Transverse colon (tissue), 4 donors: ENCODE data around the gene P2RX7. TPM values are rescaled to one million over a fixed set of nuclear protein-coding genes. Genes with fewer than 3 reads are reported as not detected.

ENCODE experiments used
- DNase-seq: peaks from one replicate; pipeline ENCODE4 v3.0.0-alpha.2; 2019
- H3K27ac ChIP-seq, 4 donors: fragments of 200-600 bp; sonication (generic); 2 replicates each; pipeline ENCODE4 v1.5.1; 2016 to 2018; ENCODE audit warnings: inconsistent platforms in 4 of 4
- H3K27me3 ChIP-seq: fragments of 200-600 bp; sonication (generic); 2 replicates; pipeline ENCODE4 v1.5.1; 2017; ENCODE audit warnings: inconsistent platforms
- H3K36me3 ChIP-seq, 4 donors: fragments of 200-600 bp; sonication (generic); 2 replicates each; pipeline ENCODE4 v1.5.1; 2017 to 2019; ENCODE audit warnings: inconsistent platforms in 4 of 4
- H3K4me1 ChIP-seq, 4 donors: fragments of 200-600 bp; sonication (generic); 2 replicates each; pipeline ENCODE4 v1.5.1; 2017 to 2020; ENCODE audit warnings: inconsistent platforms in 4 of 4
- H3K4me3 ChIP-seq, 4 donors: fragments of 200-600 bp; sonication (generic); 1 replicate in 1 of 4; 2 replicates in 3 of 4; pipeline versions ENCODE4 v1.5.1 to v1.6.1; 2017 to 2019; ENCODE audit warnings: inconsistent platforms in 4 of 4
- H3K9me3 ChIP-seq, 2 donors: fragments of 200-600 bp; sonication (generic); 2 replicates each; pipeline ENCODE4 v1.5.1; 2017 to 2019; ENCODE audit warnings: inconsistent platforms in 2 of 2
- EP300 ChIP-seq: sonication (generic); formaldehyde crosslinking; IDR thresholded peaks from one replicate; pipeline ENCODE4 v1.6.1; 2017; ENCODE audit warnings: antibody characterized with exemption, low read depth
- POLR2A ChIP-seq: fragments of 450-650 bp; IDR thresholded peaks from one replicate; pipeline ENCODE4 v1.6.1; 2016; ENCODE audit warnings: antibody characterized with exemption, mild to moderate bottlenecking, moderate library complexity
- POLR2AphosphoS5 ChIP-seq, 3 donors: sonication (generic); formaldehyde crosslinking; IDR thresholded peaks; one replicate each; pipeline ENCODE4 v1.6.1; 2016; ENCODE audit warnings: antibody characterized with exemption in 3 of 3
- WGBS, 2 donors: methylation state at CpG; one replicate each; pipeline ENCODE4 v1.1.5; 2018; ENCODE audit warnings: low coverage in 1 of 2; 5-methylcytosine and 5-hydroxymethylcytosine counted together
- in situ Hi-C, 4 donors: fragments of 200-750 bp; cut with MboI; loops; one replicate each; pipeline versions ENCODE4 v1.15.0 to v1.15.1; 2017; ENCODE audit warnings: low sequenced_read_pairs in 3 of 4, low pct_ligation_motif_present in 1 of 4, low pct_unique_long_range_greater_than_20kb in 1 of 4
- intact Hi-C: fragments of 100-400 bp; cut with DNase I; formaldehyde crosslinking; loops from one replicate; pipeline ENCODE4 v1.15.1; 2023; ENCODE audit warnings: low total_unique reads
- total RNA-seq, 4 donors: library from RNA; depleted of rRNA; stranded (reverse); fragments of >200 nt; gene quantifications; one replicate each; pipeline ENCODE4 v1.1.0, GENCODE V29; 2016
- TF ChIP-seq, protein P1 (sequence below), 5 experiments: fragments of 200-600 bp in 3 of 5; fragments of 450-650 bp in 2 of 5; sonication (generic) in 3 of 5; IDR thresholded peaks; 1 replicate in 2 of 5; 2 replicates in 3 of 5; pipeline ENCODE4 v1.5.1; 2016 to 2017; ENCODE audit warnings: antibody characterized with exemption in 5 of 5, inconsistent platforms in 3 of 5, mild to moderate bottlenecking in 2 of 5, moderate library complexity in 1 of 5

Gene P2RX7
- total RNA-seq, 4 donors from 2014 or later = 0.96 to 7.1 (median 5.1) TPM

DNA sequence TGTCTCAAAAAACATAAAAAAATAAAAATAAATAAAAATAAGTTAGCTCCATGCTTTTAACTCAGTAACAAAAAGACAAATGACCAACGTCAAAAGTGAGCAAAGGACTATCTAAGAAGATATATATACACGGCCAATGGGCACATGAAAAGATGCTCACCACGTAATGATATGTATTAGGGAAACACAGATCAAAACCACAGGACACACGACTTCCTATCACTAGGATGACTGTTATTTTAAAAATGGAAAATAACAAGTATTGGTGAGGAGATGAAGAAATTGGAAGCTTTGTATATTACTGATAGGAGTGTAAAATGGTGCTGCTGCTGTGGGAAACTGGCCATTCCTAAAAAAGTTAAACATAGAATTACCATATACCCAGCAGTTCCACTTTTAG, 20.2 kb upstream of the P2RX7 start:
- Histone ChIP-seq H3K4me3 (no peak overlapping the region), H3K27ac (no peak overlapping the region), H3K27me3 (no peaks in the 10 kb centered on the region), H3K9me3 (no peaks in the 10 kb centered on the region), H3K4me1 (peaks cover 0 to 13% (median 3%) of the 10 kb centered on the region in 4 donors), H3K36me3 (no peaks in the 10 kb centered on the region)
- in situ Hi-C loops = loop anchor here in 1 of 4 donors (10.0 kb wide), 1 partner anchor 112 kb away; no protein-coding TSS in a partner anchor
- intact Hi-C loops = no loop called here
- WGBS, 2 donors = 63 to 72% methylated on average over 3 to 4 of the region's 4 CpGs
- TF ChIP-seq POLR2AphosphoS5 (IDR thresholded peaks at IDR 0.05) (no peak), EP300 (no peak), POLR2A (no peak)
- TF ChIP-seq, protein P1, sequence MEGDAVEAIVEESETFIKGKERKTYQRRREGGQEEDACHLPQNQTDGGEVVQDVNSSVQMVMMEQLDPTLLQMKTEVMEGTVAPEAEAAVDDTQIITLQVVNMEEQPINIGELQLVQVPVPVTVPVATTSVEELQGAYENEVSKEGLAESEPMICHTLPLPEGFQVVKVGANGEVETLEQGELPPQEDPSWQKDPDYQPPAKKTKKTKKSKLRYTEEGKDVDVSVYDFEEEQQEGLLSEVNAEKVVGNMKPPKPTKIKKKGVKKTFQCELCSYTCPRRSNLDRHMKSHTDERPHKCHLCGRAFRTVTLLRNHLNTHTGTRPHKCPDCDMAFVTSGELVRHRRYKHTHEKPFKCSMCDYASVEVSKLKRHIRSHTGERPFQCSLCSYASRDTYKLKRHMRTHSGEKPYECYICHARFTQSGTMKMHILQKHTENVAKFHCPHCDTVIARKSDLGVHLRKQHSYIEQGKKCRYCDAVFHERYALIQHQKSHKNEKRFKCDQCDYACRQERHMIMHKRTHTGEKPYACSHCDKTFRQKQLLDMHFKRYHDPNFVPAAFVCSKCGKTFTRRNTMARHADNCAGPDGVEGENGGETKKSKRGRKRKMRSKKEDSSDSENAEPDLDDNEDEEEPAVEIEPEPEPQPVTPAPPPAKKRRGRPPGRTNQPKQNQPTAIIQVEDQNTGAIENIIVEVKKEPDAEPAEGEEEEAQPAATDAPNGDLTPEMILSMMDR (IDR thresholded peaks at IDR 0.05) = no peak
- DNase-seq = no peak

DNA sequence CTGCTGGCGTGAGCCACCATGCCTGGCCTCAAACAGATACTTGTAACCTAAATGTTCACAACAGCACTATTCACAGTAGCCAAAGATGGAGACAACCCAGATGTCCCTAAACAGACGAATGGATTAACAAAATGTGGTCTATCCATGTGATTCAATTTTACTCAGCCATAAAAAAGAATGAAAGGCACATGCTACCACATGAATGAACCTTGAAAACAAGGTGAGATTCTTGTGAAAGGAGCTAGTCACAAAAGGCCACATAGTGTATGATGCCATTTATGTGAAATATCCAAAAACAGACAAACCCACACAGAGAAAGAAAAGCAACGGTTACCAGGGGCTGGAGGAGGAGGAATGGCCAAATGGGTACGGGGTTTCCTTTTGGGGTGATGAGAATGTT, 19.6 kb upstream of the P2RX7 start:
- Histone ChIP-seq H3K27ac (no peak overlapping the region), H3K36me3 (no peaks in the 10 kb centered on the region), H3K4me3 (no peak overlapping the region), H3K4me1 (peaks cover 0 to 13% (median 3%) of the 10 kb centered on the region in 4 donors), H3K27me3 (no peaks in the 10 kb centered on the region), H3K9me3 (no peaks in the 10 kb centered on the region)
- in situ Hi-C loops (loop anchor here in 1 of 4 donors (10.0 kb wide), 1 partner anchor 112 kb away; no protein-coding TSS in a partner anchor), intact Hi-C loops (no loop called here)
- WGBS, 2 donors = 67 to 82% methylated on average over 3 to 4 of the region's 4 CpGs
- DNase-seq = no peak
- TF ChIP-seq EP300 = no peak
- TF ChIP-seq, protein P1 (IDR thresholded peaks at IDR 0.05) = no peak
- TF ChIP-seq POLR2A = no peak
- no peak for TF ChIP-seq POLR2AphosphoS5 (IDR thresholded peaks at IDR 0.05)

DNA sequence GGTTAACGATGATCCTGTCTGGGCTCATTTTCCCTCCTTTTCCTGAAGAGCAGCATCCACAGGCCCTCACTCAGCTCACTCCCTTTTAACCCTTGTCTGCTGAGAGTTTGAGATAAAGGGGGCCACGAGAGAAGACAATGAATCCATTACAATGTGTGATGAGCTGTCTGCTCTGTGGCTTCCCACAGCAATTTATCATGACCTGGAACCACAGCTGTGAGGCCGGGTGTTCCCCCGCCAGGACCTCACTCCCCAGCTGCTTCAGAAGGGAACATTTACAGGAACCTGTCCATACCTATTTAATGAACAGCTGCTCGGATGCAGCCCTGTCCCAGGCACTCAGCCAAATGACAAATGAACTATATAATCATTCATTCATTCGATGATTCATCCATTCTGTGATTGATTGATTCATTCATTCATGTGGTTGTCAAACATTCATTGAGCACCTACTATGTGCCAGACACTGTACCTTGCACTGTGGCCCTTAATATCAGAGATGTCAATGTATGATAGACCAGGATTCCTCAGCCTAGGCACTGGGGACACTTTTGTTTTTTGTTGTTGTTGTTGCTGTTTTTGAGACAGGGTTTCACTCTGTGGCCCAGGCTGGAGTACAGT, 18.5 kb upstream of the P2RX7 start:
- Histone ChIP-seq H3K27me3 (no peaks in the 10 kb centered on the region), H3K9me3 (no peaks in the 10 kb centered on the region), H3K36me3 (no peaks in the 10 kb centered on the region), H3K4me1 (peaks cover 0 to 5% (median under 1%) of the 10 kb centered on the region in 4 donors), H3K27ac (no peak overlapping the region), H3K4me3 (no peak overlapping the region)
- no peak for TF ChIP-seq POLR2A
- no peak for TF ChIP-seq POLR2AphosphoS5 (IDR thresholded peaks at IDR 0.05)
- no peak for TF ChIP-seq EP300
- TF ChIP-seq, protein P1 (IDR thresholded peaks at IDR 0.05) = no peak
- intact Hi-C loops (no loop called here), in situ Hi-C loops (loop anchor here in 1 of 4 donors (10.0 kb wide), 1 partner anchor 111 kb away; no protein-coding TSS in a partner anchor)
- no peak for DNase-seq
- 38 to 47% methylated on average over 1 to 6 of the region's 6 CpGs for WGBS, 2 donors

DNA sequence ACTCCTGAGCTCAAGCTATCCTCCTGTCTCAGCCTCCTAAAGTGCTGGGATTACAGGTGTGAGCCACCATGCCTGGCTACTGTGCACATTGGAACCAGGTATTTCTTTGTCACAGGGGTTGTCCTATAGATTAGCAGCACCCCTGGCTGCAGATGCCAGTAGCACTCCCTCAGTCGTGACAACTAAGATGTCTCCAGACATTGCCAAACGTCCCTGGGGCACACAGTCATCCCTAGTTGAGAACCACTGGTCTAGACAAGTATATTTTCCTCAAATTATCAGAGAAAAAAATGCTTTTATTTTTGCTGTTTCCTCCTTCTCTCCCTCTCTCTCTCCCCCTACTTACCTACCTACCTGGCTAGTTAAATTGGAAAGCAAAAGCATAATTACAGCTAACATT, 17.9 kb upstream of the P2RX7 start:
- Histone ChIP-seq H3K27ac (no peak overlapping the region), H3K36me3 (no peaks in the 10 kb centered on the region), H3K9me3 (no peaks in the 10 kb centered on the region), H3K4me1 (no peaks in the 10 kb centered on the region), H3K4me3 (no peak overlapping the region), H3K27me3 (no peaks in the 10 kb centered on the region)
- DNase-seq = no peak
- in situ Hi-C loops = loop anchor here in 1 of 4 donors (10.0 kb wide), 1 partner anchor 110 kb away; no protein-coding TSS in a partner anchor
- no peak for TF ChIP-seq EP300
- no peak for TF ChIP-seq POLR2A
- TF ChIP-seq, protein P1 (IDR thresholded peaks at IDR 0.05) = no peak
- TF ChIP-seq POLR2AphosphoS5 (IDR thresholded peaks at IDR 0.05) = no peak
- 61% methylated on average over 2 of the region's 2 CpGs; no CpG with 5 or more reads in 1 of the 2 donors for WGBS, 2 donors
- intact Hi-C loops = no loop called here
